ENCODE results near the gene ZNF414. TPM values are rescaled to one million over a fixed set of nuclear protein-coding genes. Genes with fewer than 3 reads are reported as not detected.

ZNF414 gene
- total RNA-seq, 2 donors from 2014 or later = 22.6 to 23.7 TPM

GRCh38 chr19:8486661-8487136 is 27.3 kb downstream of the ZNF414 start:
- H3K27me3 ChIP-seq (ENCODE audit: control insufficient read depth, insufficient read depth, low read length, poor library complexity, severe bottlenecking) = no peaks in the 10 kb centered on the region
- no peak for DNase-seq
- peaks cover 78% of the 10 kb centered on the region for H3K36me3 ChIP-seq (ENCODE audit: control insufficient read depth, insufficient read depth, low read length)
- H3K9ac ChIP-seq (ENCODE audit: extremely low read depth, low read length, poor library complexity, severe bottlenecking) = no peak overlapping the region
- Mint-ChIP-seq H3K4me1 (no peaks in the 10 kb centered on the region), H3K36me3 (ENCODE audit: low read depth) (peaks cover 65% of the 10 kb centered on the region), H3K27me3 (ENCODE audit: insufficient read depth) (no peaks in the 10 kb centered on the region), H3K27ac (peak overlapping the region; percentile 85), H3K4me3 (no peak overlapping the region), H3K9me3 (no peaks in the 10 kb centered on the region)
- H3K4me3 ChIP-seq (ENCODE audit: low read length) = no peak overlapping the region
- TF ChIP-seq CTCF (conservative IDR thresholded peaks at IDR 0.05) = no peak
- H3K4me1 ChIP-seq (ENCODE audit: control insufficient read depth, insufficient read depth, low read length) = no peaks in the 10 kb centered on the region
- peak overlapping the region; percentile 81 for H3K27ac ChIP-seq (ENCODE audit: low read depth, low read length)
- WGBS, 2 experiments (ENCODE audit: insufficient coverage in 1 of 2, insufficient read length in 1 of 2) = 94% methylated on average over 15 to 16 of the region's 16 CpGs
- H3K9me3 ChIP-seq (ENCODE audit: control insufficient read depth, low read length) = no peaks in the 10 kb centered on the region

- peak overlapping the region; percentile 75 for H3K27ac Mint-ChIP-seq
- TF ChIP-seq CTCF (conservative IDR thresholded peaks at IDR 0.05) = no peak
- H3K27ac ChIP-seq (ENCODE audit: low read depth, low read length) = peak overlapping the region; percentile 60
- no peaks in the 10 kb centered on the region for H3K9me3 Mint-ChIP-seq
- no peak overlapping the region for H3K9ac ChIP-seq (ENCODE audit: extremely low read depth, low read length, poor library complexity, severe bottlenecking)
- H3K4me3 ChIP-seq (ENCODE audit: low read length) = no peak overlapping the region
- H3K4me1 ChIP-seq (ENCODE audit: control insufficient read depth, insufficient read depth, low read length) = no peaks in the 10 kb centered on the region
- no peak for DNase-seq
- peaks cover 74% of the 10 kb centered on the region for H3K36me3 Mint-ChIP-seq (ENCODE audit: low read depth)
- H3K4me1 Mint-ChIP-seq = peaks cover 8% of the 10 kb centered on the region
- no peak overlapping the region for H3K4me3 Mint-ChIP-seq
- H3K27me3 ChIP-seq (ENCODE audit: control insufficient read depth, insufficient read depth, low read length, poor library complexity, severe bottlenecking) = no peaks in the 10 kb centered on the region
- 96 to 99% methylated on average over 49 to 62 of the region's 62 CpGs for WGBS, 2 experiments (ENCODE audit: insufficient coverage in 1 of 2, insufficient read length in 1 of 2)
- H3K27me3 Mint-ChIP-seq (ENCODE audit: insufficient read depth) = no peaks in the 10 kb centered on the region
- H3K9me3 ChIP-seq (ENCODE audit: control insufficient read depth, low read length) = no peaks in the 10 kb centered on the region
- H3K36me3 ChIP-seq (ENCODE audit: control insufficient read depth, insufficient read depth, low read length) = peaks cover 88% of the 10 kb centered on the region
These were observed 28.2 kb downstream of the ZNF414 start for GRCh38 chr19:8485561-8486371.

GRCh38 chr19:8484331-8484894 is 29.6 kb downstream of the ZNF414 start:
- no peaks in the 10 kb centered on the region for H3K4me1 ChIP-seq (ENCODE audit: control insufficient read depth, insufficient read depth, low read length)
- no peak for TF ChIP-seq CTCF (conservative IDR thresholded peaks at IDR 0.05)
- Mint-ChIP-seq H3K4me1 (peaks cover 8% of the 10 kb centered on the region), H3K4me3 (no peak overlapping the region), H3K27ac (peak overlapping the region; percentile 58), H3K9me3 (no peaks in the 10 kb centered on the region), H3K36me3 (ENCODE audit: low read depth) (peaks cover 79% of the 10 kb centered on the region), H3K27me3 (ENCODE audit: insufficient read depth) (no peaks in the 10 kb centered on the region)
- no peaks in the 10 kb centered on the region for H3K27me3 ChIP-seq (ENCODE audit: control insufficient read depth, insufficient read depth, low read length, poor library complexity, severe bottlenecking)
- no peak for DNase-seq
- no peak overlapping the region for H3K4me3 ChIP-seq (ENCODE audit: low read length)
- 94 to 95% methylated on average over 15 to 18 of the region's 18 CpGs for WGBS, 2 experiments (ENCODE audit: insufficient coverage in 1 of 2, insufficient read length in 1 of 2)
- H3K27ac ChIP-seq (ENCODE audit: low read depth, low read length) = no peak overlapping the region
- H3K9ac ChIP-seq (ENCODE audit: extremely low read depth, low read length, poor library complexity, severe bottlenecking) = no peak overlapping the region
- H3K36me3 ChIP-seq (ENCODE audit: control insufficient read depth, insufficient read depth, low read length) = peaks cover 90% of the 10 kb centered on the region
- H3K9me3 ChIP-seq (ENCODE audit: control insufficient read depth, low read length) = no peaks in the 10 kb centered on the region
